Cardiac fibroblast (primary cell): Measurements from ENCODE around the gene SLC22A16.

ENCODE experiments used
- DNase-seq, 2 donors: peaks; one replicate each; pipeline versions ENCODE4 v3.0.0 to v3.0.0-alpha.2; 2010; ENCODE audit warnings: low read depth in 2 of 2
- H3K4me3 ChIP-seq, 2 donors: replicated peaks in 1 of 2; 1 replicate in 1 of 2; 2 replicates in 1 of 2; pipeline ENCODE4 v1.5.1; 2011; ENCODE audit warnings: low read depth in 2 of 2, low read length in 2 of 2, mild to moderate bottlenecking in 2 of 2, moderate library complexity in 1 of 2
- TF ChIP-seq, protein P1 (sequence below): IDR thresholded peaks from one replicate; pipeline ENCODE4 v1.5.1; 2011; ENCODE audit warnings: low read depth, mild to moderate bottlenecking, low read length, inconsistent platforms

Gene SLC22A16, protein sequence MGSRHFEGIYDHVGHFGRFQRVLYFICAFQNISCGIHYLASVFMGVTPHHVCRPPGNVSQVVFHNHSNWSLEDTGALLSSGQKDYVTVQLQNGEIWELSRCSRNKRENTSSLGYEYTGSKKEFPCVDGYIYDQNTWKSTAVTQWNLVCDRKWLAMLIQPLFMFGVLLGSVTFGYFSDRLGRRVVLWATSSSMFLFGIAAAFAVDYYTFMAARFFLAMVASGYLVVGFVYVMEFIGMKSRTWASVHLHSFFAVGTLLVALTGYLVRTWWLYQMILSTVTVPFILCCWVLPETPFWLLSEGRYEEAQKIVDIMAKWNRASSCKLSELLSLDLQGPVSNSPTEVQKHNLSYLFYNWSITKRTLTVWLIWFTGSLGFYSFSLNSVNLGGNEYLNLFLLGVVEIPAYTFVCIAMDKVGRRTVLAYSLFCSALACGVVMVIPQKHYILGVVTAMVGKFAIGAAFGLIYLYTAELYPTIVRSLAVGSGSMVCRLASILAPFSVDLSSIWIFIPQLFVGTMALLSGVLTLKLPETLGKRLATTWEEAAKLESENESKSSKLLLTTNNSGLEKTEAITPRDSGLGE

DNA sequence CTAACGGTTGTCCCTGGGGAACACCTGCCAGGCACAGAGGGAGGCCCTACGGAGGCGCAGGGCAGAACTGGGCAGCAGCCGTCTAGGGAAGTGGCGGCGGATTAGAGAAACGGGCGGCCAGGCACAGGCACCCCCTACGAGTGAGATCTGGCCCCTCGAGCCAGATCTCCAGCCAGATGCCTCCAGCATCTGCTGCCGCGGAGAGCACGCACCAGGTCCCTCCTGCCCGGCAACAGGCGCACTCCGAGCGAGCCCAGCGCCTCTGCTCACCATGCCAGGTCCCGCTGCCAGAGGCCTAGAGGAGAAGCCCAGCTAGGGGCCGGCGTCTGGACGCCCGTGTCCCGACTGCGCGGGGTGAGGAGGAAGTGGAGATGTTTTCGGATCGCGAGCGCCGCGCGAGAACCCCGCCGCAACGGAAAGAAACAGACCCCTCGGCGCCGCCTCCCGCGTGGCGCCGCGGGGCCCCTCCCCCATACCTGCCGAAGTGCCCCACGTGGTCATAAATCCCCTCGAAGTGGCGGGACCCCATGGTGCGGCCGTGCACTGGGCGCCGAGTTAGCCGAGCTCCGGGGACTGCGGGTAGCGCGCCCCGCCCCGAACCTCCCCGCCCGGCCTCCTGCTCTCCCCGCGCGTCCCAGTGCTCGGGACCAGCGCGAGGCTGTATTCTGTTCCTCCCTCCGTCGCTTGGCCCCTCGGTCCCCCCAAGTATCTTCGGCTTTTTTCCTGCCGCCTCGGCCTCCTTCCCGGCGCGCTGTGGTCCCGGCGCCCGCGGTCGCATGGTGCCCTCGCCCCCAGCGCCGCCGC is at the start of gene SLC22A16:
TSS of gene SLC22A16 (minus strand) at position 568 of the 804 bp plus-strand sequence. CDS start at position 529, 39 bp downstream.
- TF ChIP-seq, protein P1, sequence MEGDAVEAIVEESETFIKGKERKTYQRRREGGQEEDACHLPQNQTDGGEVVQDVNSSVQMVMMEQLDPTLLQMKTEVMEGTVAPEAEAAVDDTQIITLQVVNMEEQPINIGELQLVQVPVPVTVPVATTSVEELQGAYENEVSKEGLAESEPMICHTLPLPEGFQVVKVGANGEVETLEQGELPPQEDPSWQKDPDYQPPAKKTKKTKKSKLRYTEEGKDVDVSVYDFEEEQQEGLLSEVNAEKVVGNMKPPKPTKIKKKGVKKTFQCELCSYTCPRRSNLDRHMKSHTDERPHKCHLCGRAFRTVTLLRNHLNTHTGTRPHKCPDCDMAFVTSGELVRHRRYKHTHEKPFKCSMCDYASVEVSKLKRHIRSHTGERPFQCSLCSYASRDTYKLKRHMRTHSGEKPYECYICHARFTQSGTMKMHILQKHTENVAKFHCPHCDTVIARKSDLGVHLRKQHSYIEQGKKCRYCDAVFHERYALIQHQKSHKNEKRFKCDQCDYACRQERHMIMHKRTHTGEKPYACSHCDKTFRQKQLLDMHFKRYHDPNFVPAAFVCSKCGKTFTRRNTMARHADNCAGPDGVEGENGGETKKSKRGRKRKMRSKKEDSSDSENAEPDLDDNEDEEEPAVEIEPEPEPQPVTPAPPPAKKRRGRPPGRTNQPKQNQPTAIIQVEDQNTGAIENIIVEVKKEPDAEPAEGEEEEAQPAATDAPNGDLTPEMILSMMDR, result no peak
- peak in 1 of 2 donors; percentile 23 for DNase-seq
- H3K4me3 ChIP-seq, result peak within 1 kb of the TSS; percentile 30 to 37

DNA sequence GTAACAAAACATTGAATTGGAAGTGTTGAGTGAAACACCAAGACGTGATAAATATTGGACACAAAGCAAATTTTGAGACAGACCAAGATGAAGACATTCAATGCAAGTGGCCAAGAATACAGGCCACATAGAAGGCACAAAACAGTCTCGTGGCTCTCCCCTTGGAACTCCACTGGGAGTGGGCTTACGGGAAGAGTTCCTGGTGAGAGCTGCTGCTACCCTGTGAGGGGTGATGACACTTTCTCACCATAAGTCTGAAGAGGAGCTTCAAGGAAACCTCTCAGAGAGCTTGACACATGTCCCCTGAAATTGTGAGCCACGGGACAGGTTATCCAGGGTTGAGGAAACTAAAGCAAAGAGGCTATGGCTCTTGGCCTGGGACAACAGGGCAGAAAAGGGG is 48.6 kb upstream of the SLC22A16 start:
- no peak for DNase-seq
- TF ChIP-seq, protein P1, result no peak

DNA sequence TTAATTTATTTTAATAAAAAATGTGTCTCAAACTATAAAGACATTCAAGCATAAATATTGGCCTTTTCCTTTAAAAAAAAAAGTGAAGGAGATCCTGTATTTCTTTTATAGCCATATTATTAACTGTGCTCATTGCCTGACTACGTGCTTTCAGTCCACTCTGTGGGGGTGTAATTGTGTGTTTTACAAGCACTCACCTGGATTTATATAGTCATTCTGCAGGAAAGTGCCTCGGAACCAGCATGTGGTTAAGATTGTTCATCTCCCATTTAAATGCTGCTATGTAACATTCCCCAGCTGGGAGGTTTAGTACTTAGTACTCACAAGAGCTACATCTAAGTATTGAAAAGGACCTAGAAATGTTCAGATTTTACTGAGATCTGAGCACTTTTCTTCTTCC is 47.9 kb upstream of the SLC22A16 start:
- DNase-seq, result no peak
- H3K4me3 ChIP-seq, result no peak overlapping the region
- TF ChIP-seq, protein P1, result no peak

More for the DNA sequence above, 48.6 kb upstream of the SLC22A16 start:
- no peak overlapping the region for H3K4me3 ChIP-seq

DNA sequence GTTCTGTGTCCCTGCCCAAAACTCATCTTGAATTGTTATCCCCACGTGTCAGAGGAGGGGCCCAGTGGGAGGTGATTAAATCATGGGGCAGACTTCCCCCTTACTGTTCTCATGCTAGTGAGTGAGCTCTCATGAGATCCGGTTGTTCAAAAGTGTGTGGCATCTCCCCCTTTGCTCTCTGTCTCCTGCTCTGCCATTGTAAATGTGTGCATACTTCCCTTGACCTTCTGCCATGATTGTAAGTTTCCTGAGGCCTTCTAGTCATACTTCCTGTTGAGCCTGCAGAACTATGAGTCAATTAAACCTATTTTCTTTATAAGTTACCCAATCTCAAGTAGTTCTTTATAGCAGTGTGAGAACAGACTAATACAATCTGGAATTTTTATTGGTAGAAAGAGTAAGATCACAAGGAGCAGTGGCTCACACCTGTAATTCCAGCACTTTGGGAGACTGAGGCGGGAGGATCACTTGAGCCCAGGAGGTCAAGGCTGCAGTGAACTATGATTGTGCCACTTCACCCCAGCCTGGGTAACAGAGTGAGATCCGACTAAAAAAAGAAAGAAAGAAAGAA is 47.1 kb upstream of the SLC22A16 start:
- no peak overlapping the region for H3K4me3 ChIP-seq
- peak in 1 of 2 donors; percentile 45 for DNase-seq
- TF ChIP-seq, protein P1, result no peak

DNA sequence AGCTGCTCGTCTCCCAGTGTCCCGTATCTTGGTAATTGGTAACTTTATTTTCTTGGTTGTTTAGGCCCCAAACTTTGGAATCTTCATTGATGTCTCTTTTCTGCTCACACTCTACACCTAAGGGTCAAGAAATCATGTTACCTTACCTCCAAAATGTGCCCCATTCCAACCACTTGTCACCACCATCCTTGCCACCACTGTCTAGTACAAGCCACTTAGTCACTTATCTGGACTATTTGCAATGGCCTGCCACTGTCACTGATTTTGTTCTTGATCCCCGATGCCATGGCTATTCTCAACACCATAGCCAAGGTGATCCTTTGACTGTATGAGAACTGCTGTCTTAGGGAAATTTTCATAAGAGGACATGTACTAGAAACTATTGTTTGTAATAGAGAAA is 46.0 kb upstream of the SLC22A16 start:
- TF ChIP-seq, protein P1, result no peak
- H3K4me3 ChIP-seq, result no peak overlapping the region
- no peak for DNase-seq

DNA sequence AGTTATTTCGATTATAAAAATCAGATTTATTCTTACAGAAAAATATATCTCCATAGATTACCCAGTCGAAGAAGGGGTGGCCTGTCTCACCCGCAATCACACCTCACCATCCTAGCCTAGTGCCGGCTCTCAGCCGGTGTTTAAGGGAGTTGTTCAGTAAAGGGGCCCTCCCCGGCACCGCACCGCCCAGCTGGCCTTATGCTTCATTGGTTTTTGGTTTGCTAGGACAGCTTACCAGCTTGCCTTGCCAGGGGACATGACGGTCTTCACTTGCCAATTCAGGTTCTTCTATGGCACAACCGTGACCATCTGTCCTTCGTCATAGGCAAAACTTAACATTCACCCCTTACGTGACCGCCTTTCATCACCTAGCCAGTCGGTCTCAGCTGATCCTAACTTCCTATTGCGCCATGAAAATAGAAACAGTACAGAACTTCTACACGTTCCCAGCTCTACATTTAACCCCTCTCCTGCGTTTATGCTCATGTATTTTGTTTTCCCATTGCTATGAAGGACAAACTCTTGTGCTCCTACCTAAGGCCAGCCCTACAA is 44.7 kb upstream of the SLC22A16 start:
- no peak overlapping the region for H3K4me3 ChIP-seq
- TF ChIP-seq, protein P1, result no peak
- DNase-seq, result no peak
